Astrocyte (in vitro differentiated cells and primary cell): ENCODE data around the gene HTRA2. TPM values are rescaled to one million over a fixed set of nuclear protein-coding genes. Genes with fewer than 3 reads are reported as not detected.

ENCODE experiments used
- DNase-seq: peaks from one replicate; pipeline ENCODE4 v3.0.0-alpha.2; 2010; ENCODE audit warnings: low read depth
- FAIRE-seq: peaks from 2 replicates; lab custom pipeline; 2011; peaks lifted over from hg19 to GRCh38; lab: Jason Lieb, UNC
- H2AFZ ChIP-seq: 2 replicates; pipeline ENCODE4 v1.6.0; 2012; ENCODE audit warnings: low read depth, low read length, inconsistent platforms
- H3K27ac ChIP-seq: 2 replicates; pipeline ENCODE4 v1.5.1; 2011; ENCODE audit warnings: low read depth, low read length, inconsistent platforms
- H3K27me3 ChIP-seq: 2 replicates; pipeline ENCODE4 v1.6.0; 2011; ENCODE audit warnings: low read length, inconsistent platforms; ENCODE audit not compliant: insufficient read depth
- H3K36me3 ChIP-seq: 2 replicates; pipeline ENCODE4 v1.5.1; 2011; ENCODE audit warnings: low read length, inconsistent platforms; ENCODE audit not compliant: insufficient read depth
- H3K4me1 ChIP-seq: 2 replicates; pipeline ENCODE4 v1.5.1; 2011; ENCODE audit warnings: low read length, inconsistent platforms; ENCODE audit not compliant: insufficient read depth
- H3K4me2 ChIP-seq: 2 replicates; pipeline ENCODE4 v1.6.0; 2012; ENCODE audit warnings: low read length, inconsistent platforms
- H3K4me3 ChIP-seq: 2 replicates; pipeline ENCODE4 v1.5.1; 2011; ENCODE audit warnings: low read depth, mild to moderate bottlenecking, low read length, inconsistent platforms; ENCODE audit not compliant: insufficient read depth
- H3K79me2 ChIP-seq: 2 replicates; pipeline ENCODE4 v1.6.0; 2012; ENCODE audit warnings: mild to moderate bottlenecking, low read length, inconsistent platforms; ENCODE audit not compliant: insufficient read depth
- H3K9ac ChIP-seq: 2 replicates; pipeline ENCODE4 v1.6.0; 2012; ENCODE audit warnings: mild to moderate bottlenecking, low read length, inconsistent platforms
- H3K9me3 ChIP-seq: 2 replicates; pipeline ENCODE4 v1.5.1; 2012; ENCODE audit warnings: low read depth, mild to moderate bottlenecking, low read length, inconsistent platforms; ENCODE audit not compliant: insufficient read depth
- H4K20me1 ChIP-seq: 2 replicates; pipeline ENCODE4 v1.6.0; 2012; ENCODE audit warnings: low read length, inconsistent platforms; ENCODE audit not compliant: insufficient read depth
- H3K27ac Mint-ChIP-seq: one replicate; pipeline ENCODE4 v1.8.0; 2021; ENCODE audit warnings: mild to moderate bottlenecking, mixed read lengths; ENCODE audit not compliant: unreplicated experiment
- H3K27me3 Mint-ChIP-seq: one replicate; pipeline ENCODE4 v1.8.0; 2021; ENCODE audit warnings: low read depth, mixed read lengths; ENCODE audit not compliant: unreplicated experiment
- H3K36me3 Mint-ChIP-seq: one replicate; pipeline ENCODE4 v1.8.0; 2021; ENCODE audit warnings: low read depth, mixed read lengths; ENCODE audit not compliant: unreplicated experiment
- H3K4me1 Mint-ChIP-seq: one replicate; pipeline ENCODE4 v1.8.0; 2021; ENCODE audit warnings: low read depth, mixed read lengths; ENCODE audit not compliant: unreplicated experiment
- H3K4me3 Mint-ChIP-seq: one replicate; pipeline ENCODE4 v1.8.0; 2021; ENCODE audit warnings: mild to moderate bottlenecking, moderate library complexity, mixed read lengths; ENCODE audit not compliant: unreplicated experiment
- H3K9me3 Mint-ChIP-seq: one replicate; pipeline ENCODE4 v1.8.0; 2021; ENCODE audit warnings: mild to moderate bottlenecking, mixed read lengths; ENCODE audit not compliant: unreplicated experiment
- EZH2 ChIP-seq: IDR thresholded peaks from 2 replicates; pipeline ENCODE4 v1.6.1; 2012; ENCODE audit warnings: mild to moderate bottlenecking, low read length, inconsistent platforms; ENCODE audit not compliant: insufficient read depth
- total RNA-seq: library from RNA; stranded (reverse); gene quantifications from 2 replicates; pipeline ENCODE4 v1.2.1, GENCODE V29; 2021
- TF ChIP-seq, protein P1 (sequence below): IDR thresholded peaks from 2 replicates; pipeline ENCODE4 v1.5.1; 2011; ENCODE audit warnings: low read depth, mild to moderate bottlenecking, inconsistent platforms, low read length, moderate library complexity; ENCODE audit not compliant: insufficient read depth

HTRA2 gene
- total RNA-seq, 1 donor from 2014 or later, result 24.4 TPM

- no peaks in the 10 kb centered on the region for H3K9me3 Mint-ChIP-seq
- no peak overlapping the region for H2AFZ ChIP-seq
- H3K36me3 ChIP-seq, result peaks cover 11% of the 10 kb centered on the region
- peaks cover 25% of the 10 kb centered on the region for H3K79me2 ChIP-seq
- H3K27me3 Mint-ChIP-seq, result no peaks in the 10 kb centered on the region
- DNase-seq (no peak), FAIRE-seq (no peak)
- no peak overlapping the region for H3K9ac ChIP-seq
- H3K4me1 ChIP-seq, result peaks cover 13% of the 10 kb centered on the region
- no peak overlapping the region for H3K4me3 ChIP-seq
- no peaks in the 10 kb centered on the region for H3K9me3 ChIP-seq
- no peak for TF ChIP-seq EZH2
- TF ChIP-seq, protein P1, sequence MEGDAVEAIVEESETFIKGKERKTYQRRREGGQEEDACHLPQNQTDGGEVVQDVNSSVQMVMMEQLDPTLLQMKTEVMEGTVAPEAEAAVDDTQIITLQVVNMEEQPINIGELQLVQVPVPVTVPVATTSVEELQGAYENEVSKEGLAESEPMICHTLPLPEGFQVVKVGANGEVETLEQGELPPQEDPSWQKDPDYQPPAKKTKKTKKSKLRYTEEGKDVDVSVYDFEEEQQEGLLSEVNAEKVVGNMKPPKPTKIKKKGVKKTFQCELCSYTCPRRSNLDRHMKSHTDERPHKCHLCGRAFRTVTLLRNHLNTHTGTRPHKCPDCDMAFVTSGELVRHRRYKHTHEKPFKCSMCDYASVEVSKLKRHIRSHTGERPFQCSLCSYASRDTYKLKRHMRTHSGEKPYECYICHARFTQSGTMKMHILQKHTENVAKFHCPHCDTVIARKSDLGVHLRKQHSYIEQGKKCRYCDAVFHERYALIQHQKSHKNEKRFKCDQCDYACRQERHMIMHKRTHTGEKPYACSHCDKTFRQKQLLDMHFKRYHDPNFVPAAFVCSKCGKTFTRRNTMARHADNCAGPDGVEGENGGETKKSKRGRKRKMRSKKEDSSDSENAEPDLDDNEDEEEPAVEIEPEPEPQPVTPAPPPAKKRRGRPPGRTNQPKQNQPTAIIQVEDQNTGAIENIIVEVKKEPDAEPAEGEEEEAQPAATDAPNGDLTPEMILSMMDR, result no peak
- H3K27me3 ChIP-seq, result no peaks in the 10 kb centered on the region
- H3K4me2 ChIP-seq, result no peak overlapping the region
- peaks cover 8% of the 10 kb centered on the region for H3K4me1 Mint-ChIP-seq
- H3K36me3 Mint-ChIP-seq, result peaks cover 10% of the 10 kb centered on the region
- no peak overlapping the region for H3K27ac Mint-ChIP-seq
- H4K20me1 ChIP-seq, result peaks cover 24% of the 10 kb centered on the region
- peak overlapping the region; percentile 1 for H3K4me3 Mint-ChIP-seq
- no peak overlapping the region for H3K27ac ChIP-seq
Observed at GRCh38 chr2:74533464-74533863, 3.7 kb downstream of the HTRA2 start.

DNA sequence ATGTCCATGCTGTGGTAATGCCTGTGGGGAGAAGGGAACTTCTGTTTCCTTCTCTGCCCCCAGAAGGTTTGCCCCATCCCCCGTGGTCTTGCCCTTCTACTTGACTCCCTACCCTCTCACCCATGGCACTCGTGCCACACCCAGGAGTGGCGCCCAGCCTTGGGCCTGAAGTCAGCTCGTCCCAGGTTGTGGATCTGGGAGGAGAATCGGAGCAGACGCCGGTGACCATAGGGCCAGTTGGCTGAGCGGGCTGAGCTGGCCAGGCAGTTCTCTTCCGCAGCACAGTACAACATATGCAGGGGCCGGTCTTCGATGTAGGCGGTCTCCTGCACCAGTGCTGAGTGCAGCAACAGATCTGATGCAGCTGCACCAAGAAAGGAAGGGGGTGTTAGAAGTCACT, 4.7 kb downstream of the HTRA2 start:
- peaks cover 19% of the 10 kb centered on the region for H4K20me1 ChIP-seq
- peaks cover 8% of the 10 kb centered on the region for H3K4me1 ChIP-seq
- H2AFZ ChIP-seq, result no peak overlapping the region
- no peaks in the 10 kb centered on the region for H3K9me3 Mint-ChIP-seq
- H3K4me1 Mint-ChIP-seq, result peaks cover 8% of the 10 kb centered on the region
- TF ChIP-seq EZH2, result no peak
- TF ChIP-seq, protein P1, result no peak
- no peak overlapping the region for H3K9ac ChIP-seq
- no peak overlapping the region for H3K4me3 Mint-ChIP-seq
- H3K27me3 ChIP-seq, result no peaks in the 10 kb centered on the region
- H3K9me3 ChIP-seq, result no peaks in the 10 kb centered on the region
- peaks cover 15% of the 10 kb centered on the region for H3K79me2 ChIP-seq
- DNase-seq, result no peak
- no peak overlapping the region for H3K4me2 ChIP-seq
- peaks cover 11% of the 10 kb centered on the region for H3K36me3 ChIP-seq
- H3K36me3 Mint-ChIP-seq, result peaks cover 10% of the 10 kb centered on the region
- FAIRE-seq, result no peak
- H3K27ac Mint-ChIP-seq, result no peak overlapping the region
- H3K27me3 Mint-ChIP-seq, result peaks cover 3% of the 10 kb centered on the region
- H3K27ac ChIP-seq, result no peak overlapping the region
- H3K4me3 ChIP-seq, result no peak overlapping the region

DNA sequence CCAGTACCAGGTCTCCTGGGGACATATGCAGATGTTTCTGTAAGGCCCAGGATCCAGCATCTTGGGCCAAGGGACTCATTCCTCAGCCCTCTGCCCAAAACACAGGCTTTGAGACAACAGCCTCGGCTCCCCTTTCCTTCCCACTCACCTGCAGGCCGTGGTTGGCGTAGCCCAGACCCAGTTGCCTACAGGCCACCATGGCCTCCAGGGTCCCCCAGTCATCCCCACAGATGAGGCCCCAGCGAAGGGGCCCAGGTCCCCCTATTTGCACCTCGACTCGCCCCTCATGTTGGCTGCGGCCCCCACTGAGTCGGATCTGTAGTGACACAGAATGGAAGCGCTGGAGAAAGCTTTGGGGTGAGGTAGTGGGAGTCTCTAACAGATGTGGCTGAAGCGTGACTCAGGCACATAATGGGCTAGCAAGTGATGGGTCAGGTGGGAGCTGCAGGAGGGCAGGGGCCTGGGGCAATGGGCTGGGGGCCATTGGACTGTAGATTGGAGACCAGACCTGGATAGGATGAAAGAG, 5.8 kb downstream of the HTRA2 start:
- Histone ChIP-seq H3K4me1 (peaks cover 8% of the 10 kb centered on the region), H2AFZ (no peak overlapping the region), H3K4me2 (no peak overlapping the region), H4K20me1 (peaks cover 19% of the 10 kb centered on the region), H3K4me3 (no peak overlapping the region), H3K79me2 (peaks cover 5% of the 10 kb centered on the region), H3K9ac (no peak overlapping the region), H3K27ac (no peak overlapping the region), H3K9me3 (no peaks in the 10 kb centered on the region), H3K27me3 (no peaks in the 10 kb centered on the region), H3K36me3 (peaks cover 11% of the 10 kb centered on the region)
- H3K27me3 Mint-ChIP-seq, result peaks cover 3% of the 10 kb centered on the region
- FAIRE-seq, result no peak
- H3K4me3 Mint-ChIP-seq, result no peak overlapping the region
- peaks cover 8% of the 10 kb centered on the region for H3K4me1 Mint-ChIP-seq
- peaks cover 10% of the 10 kb centered on the region for H3K36me3 Mint-ChIP-seq
- DNase-seq, result no peak
- no peaks in the 10 kb centered on the region for H3K9me3 Mint-ChIP-seq
- no peak overlapping the region for H3K27ac Mint-ChIP-seq
- TF ChIP-seq EZH2, result no peak
- TF ChIP-seq, protein P1, result no peak
